ENCODE data around the gene STXBP6.

Gene STXBP6

GRCh38 chr14:25052385-25052784 is 2.4 kb upstream of the STXBP6 start:
- DNase-seq (ENCODE audit: low spot score), result no peak

GRCh38 chr14:25050269-25051150 is 563 bp upstream of the STXBP6 start:
- no peak for DNase-seq (ENCODE audit: low spot score)

- no peak for DNase-seq (ENCODE audit: low spot score)
Measured at GRCh38 chr14:25049093-25049567, 817 bp downstream of the STXBP6 start.

- no peak for DNase-seq (ENCODE audit: low spot score)
Measured at GRCh38 chr14:25048170-25049016, 1.6 kb downstream of the STXBP6 start.

- no peak for DNase-seq (ENCODE audit: low spot score)
Measured at GRCh38 chr14:25046301-25046943, 3.5 kb downstream of the STXBP6 start.

GRCh38 chr14:25044106-25044698 is 5.7 kb downstream of the STXBP6 start:
- DNase-seq (ENCODE audit: low spot score), result no peak

- no peak for DNase-seq (ENCODE audit: low spot score)
Measured at GRCh38 chr14:25042362-25043299, 7.3 kb downstream of the STXBP6 start.

GRCh38 chr14:25041898-25042297 is 8.0 kb downstream of the STXBP6 start:
- DNase-seq (ENCODE audit: low spot score), result no peak

- DNase-seq (ENCODE audit: low spot score), result no peak
Measured at GRCh38 chr14:25041484-25041883, 8.5 kb downstream of the STXBP6 start.

GRCh38 chr14:25039933-25040332 is 10.0 kb downstream of the STXBP6 start:
- no peak for DNase-seq (ENCODE audit: low spot score)

GRCh38 chr14:25038044-25038668 is 11.8 kb downstream of the STXBP6 start:
- DNase-seq (ENCODE audit: low spot score), result no peak

- DNase-seq (ENCODE audit: low spot score), result no peak
Measured at GRCh38 chr14:25037032-25037431, 12.9 kb downstream of the STXBP6 start.

- no peak for DNase-seq (ENCODE audit: low spot score)
Measured at GRCh38 chr14:25034803-25035681, 14.9 kb downstream of the STXBP6 start.

- no peak for DNase-seq (ENCODE audit: low spot score)
Measured at GRCh38 chr14:25033358-25033757, 16.6 kb downstream of the STXBP6 start.

- peak; percentile 3 for DNase-seq (ENCODE audit: low spot score)
Measured at GRCh38 chr14:25032092-25032784, 17.7 kb downstream of the STXBP6 start.

GRCh38 chr14:25026476-25027137 is 23.3 kb downstream of the STXBP6 start:
- no peak for DNase-seq (ENCODE audit: low spot score)

- DNase-seq (ENCODE audit: low spot score), result no peak
Measured at GRCh38 chr14:25019892-25020291, 30.1 kb downstream of the STXBP6 start.

GRCh38 chr14:25017562-25017961 is 32.4 kb downstream of the STXBP6 start:
- no peak for DNase-seq (ENCODE audit: low spot score)

Measured in activated CD4-positive, alpha-beta T cell treated with anti-CD3 and anti-CD28 coated beads, Interleukin-2, Interleukin-4, amounts not matched to agents 100 ng/mL and 50 ng/mL, durations not matched to agents 16 hours and 8 hours (primary cell).